Stimulated activated CD8-positive, alpha-beta memory T cell treated with anti-CD3 and anti-CD28 coated beads, Interleukin-15, amount 100 ng/mL, for 48 hours (primary cell): ENCODE results near the gene SLC35A1.

Source experiments
- DNase-seq, 2 donors: peaks; one replicate each; pipeline ENCODE4 v3.0.0-alpha.2; 2020; ENCODE audit warnings: low read depth in 2 of 2

Gene SLC35A1

DNA sequence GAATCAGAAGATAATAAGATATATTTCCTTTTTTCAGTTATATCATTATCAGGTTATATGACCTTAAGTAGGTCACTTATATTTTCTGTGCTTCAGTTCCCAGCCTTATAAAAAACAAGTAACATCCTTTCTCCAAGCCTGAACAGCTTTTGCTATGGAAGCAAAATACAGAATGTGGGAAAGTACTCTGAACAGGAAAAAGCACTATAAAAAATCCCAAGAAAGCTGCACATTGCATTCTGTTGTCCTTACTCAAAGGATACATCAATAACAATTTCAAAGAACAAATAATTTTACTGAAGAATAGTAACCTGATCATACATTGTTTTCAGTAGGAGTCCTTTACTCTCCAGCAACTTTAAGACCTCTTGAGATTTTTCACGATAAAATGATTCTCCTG, 56.4 kb downstream of the SLC35A1 start:
- no peak for DNase-seq

DNA sequence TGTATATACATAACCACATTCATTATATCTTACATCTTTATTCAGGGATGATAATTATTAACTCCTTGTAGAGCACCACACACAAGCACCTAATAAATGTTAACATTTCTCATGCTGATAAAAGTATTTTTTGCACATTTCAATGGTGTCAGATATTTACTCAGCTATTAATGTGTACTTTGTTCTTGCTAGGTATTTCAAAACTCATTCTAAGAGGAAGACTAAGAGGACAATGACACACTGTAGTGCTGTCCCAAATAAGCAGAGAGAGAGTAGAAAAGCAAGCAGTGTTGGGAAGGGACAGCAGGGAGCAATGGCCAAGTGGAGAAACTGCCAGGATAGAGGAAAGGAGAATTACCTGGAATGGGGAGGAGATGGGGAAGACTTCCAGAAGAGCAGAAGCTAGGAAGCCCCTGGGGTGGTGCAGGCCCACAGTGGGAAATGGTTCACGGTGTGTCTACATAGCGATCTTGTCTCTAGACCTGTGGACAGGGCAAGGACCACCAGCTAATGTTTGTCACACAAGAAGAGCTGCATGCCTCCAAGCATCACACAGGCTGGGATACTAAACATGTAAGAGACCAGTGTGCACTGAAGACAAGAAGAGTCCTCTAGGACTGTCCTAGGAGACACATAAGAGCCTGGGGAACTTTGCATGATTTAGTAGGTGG, 61.7 kb downstream of the SLC35A1 start:
- no peak for DNase-seq

DNA sequence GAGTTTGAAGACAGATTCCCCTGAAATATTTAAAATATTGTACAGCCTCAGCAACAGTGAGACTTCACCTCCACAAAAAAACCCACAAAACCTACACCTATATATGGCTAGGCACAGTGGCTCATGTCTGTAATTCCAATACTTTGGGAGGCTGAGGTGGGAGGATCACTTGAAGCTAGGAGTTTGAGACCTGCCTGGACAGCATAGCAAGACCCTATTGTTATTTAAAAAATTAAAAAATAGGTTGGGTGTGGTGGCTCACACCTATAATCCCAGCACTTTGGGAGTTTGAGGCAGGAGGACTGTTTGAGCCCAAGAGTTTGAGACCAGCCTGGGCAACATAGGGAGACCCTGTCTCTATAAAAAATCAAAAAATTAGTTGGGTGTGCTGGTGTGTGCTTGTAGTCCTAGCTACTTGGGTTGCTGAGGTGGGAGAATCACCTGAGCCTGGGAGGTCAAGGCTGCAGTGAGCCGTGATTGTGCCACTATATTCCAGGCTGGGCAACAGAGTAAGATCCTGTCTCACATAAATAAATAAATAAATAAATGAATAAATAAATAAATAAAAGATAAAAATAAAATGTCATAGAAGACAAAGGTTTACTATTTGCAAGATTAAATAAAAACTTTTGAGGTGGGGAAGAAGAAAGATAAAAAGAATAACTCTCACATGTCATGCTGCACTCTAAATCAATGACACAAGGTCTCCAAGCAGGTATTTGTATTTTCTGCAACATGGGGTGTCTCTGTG, 65.9 kb downstream of the SLC35A1 start:
- no peak for DNase-seq

DNA sequence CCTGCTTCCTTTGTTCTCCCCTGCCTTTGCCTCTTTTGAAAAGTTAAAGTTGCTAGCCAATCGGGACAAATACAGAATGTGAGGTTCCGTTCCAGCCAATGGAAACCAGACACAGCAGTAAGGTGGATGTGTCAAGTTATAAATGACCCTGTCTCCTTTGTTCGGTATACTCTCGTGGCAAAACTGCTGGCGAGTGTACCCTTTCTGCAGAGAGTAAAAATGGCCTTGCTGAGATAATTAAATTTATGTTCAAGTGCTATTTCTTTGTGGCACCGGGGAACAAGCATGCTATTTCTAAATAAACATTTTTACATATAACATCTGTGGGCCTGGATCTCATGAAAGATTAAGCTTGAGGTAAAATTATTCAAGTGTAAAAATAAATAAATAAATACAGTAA, 66.8 kb downstream of the SLC35A1 start:
- no peak for DNase-seq

DNA sequence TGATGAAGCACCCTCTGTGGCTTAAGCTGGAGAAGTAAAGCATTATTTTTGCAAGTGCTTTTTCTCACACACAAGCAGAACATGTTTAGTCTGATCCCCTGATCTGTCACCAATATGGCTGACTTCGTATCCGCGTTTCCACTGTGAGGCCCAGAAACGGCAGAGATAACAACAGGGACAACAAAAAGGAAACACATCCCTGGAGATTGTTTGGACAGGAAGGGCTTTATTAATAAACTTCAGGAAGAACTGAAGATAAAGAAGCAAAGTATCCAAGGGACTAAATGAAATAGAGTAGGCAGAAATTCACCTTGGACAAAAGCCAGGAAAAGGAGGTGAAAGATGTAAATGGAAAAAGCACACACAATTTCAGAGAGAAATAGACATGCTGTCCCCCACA, 67.8 kb downstream of the SLC35A1 start:
- DNase-seq: no peak

DNA sequence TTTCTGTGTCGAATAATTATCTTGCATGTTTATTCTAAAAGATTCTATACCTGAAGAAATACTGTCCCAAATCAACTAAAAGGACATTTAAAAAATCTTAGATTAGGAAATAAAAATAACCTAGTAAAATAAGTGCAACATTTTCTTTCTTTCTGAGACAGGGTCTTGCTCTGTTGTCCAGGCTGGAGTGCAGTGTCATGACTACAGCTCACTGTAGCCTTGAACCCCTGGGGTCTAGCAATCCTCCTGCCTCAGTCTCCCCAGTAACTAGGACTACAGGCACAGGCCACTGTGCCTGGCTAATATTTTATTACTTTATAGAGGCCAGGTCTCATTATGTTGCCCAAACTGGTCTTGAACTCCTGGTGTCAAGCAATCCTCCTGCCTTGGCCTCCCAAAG, 68.3 kb downstream of the SLC35A1 start:
- DNase-seq: no peak

DNA sequence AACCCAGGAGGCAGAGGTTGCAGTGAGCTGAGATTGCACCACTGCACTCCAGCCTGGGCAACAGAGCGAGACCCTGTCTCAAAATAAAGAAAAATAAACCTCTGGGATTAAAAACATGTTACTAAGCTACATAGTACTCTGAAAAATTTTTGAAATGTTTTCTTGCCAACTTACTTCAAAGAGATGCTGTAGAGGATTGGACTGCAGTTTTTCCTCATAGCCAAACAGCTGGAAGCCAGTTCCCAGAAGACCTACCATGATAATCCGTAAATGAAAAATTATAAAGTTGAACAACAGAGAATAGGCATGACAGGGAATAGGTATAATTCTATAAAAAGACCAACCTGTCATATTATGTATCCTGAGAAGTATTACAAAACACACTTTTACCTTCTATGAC, 69.0 kb downstream of the SLC35A1 start:
- DNase-seq: no peak

DNA sequence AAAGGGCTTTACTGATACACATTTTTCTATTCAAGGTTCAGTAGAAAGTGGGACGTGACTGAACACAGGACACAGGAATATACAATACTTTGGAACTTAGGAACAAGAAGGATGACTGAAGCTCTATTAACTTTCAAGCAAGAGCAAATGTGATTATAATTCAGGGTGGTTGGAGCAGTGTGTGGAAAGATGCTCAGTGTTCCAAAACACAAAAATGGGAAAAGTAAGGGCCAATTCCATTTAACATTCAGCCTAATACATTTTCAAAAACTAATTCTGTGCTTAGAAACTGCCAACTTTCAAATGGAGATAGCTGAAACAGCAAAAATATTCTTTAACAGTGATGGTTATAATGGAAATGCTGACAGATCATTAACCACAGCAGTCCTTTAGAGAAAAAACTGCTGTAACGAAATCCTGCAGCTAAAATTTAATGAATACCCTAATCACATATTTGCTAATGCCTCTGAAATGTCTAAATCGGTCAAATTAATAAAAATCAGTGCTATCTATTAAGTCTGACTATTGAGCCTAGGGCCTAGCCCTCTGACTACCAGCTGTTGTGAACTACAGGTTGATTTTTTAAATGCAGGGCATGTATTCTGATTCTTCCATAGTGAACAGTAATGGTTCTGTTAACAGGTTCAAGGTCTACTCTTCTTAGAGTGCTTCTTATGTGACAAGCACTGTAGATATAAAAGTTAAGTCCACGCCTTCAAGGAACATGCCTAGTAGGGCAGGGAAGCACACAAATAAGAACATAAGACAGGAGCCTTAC, 71.1 kb downstream of the SLC35A1 start:
- DNase-seq: no peak

DNA sequence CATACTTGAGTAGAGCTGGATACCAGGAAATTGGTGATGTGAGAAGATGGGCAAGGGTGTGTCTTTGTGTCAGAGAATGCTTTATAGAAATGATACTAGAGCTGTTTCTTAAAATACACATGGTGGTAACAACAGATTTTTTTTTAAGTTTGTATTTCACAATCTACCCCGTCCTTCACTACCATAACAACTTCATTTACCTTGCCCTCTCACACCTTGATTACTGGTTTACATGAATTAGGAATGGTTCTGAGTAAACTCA, 71.6 kb downstream of the SLC35A1 start:
- no peak for DNase-seq

DNA sequence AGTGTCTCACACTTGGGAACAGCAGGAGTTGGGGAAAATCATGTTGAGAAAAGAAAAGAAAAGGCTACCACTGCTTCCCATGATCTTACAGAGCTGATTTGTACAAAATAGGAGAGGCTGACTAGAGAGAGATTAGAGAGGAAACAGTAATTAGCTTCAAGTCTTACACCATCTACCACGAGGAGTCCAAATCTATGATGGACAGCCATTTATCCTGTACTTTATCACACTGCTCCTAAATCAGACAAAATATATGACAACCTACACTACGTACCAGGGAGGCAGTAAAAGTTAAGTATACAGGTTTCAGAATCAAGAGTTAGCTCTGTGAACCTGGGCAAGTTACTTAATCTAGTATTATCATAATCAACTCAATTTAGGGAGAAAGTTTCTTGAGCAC, 79.0 kb downstream of the SLC35A1 start:
- no peak for DNase-seq

DNA sequence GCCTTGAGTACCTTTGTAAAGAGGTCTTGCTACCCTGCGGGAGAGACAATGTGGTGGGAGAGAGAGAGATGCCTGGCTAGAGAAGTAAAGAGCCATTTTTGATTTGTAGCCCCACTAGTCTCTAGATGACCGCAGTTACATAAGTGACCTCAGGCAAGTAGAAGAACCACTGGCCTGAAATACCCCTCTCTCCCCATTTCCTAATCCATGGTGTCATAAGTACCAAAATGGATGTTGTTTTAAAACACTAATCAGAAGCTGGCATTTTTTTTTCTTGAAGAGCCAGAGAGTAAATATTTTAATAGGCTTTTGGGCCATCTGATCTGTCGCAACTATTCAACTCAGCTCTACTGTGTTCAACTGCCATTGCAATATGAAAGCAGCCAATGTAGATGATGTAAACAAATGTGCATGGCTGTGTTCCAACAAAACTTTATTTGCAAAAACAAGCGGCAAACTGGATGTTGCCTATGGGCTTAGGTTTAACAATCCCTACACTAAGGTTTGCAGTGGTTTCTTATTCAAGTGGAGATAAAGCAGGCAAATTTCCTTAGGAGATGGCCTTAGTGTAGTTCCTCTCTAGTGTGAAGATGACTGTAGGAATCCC, 80.5 kb downstream of the SLC35A1 start:
- no peak for DNase-seq

DNA sequence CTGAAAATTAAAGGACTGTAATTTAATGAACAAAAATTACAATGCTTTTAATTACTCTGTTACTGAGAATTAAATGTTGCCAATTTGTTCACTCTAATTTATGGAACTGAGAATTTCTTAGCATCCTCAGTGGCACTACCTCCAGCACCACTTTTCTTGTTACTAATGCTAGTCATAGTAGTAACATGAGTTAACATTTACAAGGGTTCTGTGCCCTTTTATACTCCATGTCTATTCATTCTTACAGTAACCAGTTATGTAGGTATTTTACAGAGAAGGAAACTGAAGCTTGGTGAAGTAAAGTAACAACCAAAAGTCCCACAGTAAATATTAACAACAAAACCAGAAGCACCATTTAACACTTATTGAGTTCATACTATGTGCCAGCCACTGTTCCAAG, 82.7 kb downstream of the SLC35A1 start:
- DNase-seq: no peak

DNA sequence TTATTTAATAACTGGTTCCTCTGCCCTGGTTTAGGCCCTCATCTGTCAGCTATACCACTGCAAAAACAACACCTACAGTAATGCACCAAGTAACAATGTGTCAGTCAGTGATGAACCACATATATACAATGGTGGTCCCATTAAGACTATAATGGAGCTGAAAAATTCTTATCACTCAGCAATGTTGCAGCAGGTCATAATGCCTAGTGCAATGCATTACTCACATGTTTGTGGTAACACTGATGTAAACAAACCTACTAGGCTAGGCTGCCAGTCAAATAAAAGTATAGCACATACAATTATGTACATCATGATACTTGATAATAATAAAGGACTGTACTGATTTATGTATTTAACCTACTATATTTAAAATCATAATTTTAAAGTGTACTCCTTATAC, 85.7 kb downstream of the SLC35A1 start:
- DNase-seq: no peak

DNA sequence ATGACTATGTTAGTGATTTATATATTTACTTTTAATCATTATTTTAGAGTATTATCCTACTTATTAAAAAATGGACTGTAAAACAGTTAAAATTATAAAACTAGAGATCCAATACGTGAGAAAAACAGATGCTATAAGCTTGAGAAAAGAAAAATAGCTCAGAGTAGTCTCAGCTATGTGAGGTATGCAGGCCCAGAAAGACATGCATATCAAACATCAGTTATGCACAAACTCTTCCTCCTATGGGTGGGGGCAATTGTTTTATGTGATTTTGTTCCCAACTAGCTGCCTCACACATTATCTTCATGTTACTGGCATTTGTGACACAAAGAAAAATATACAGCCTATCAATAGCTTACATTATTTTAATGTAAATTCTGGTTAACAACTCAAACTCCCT, 88.2 kb downstream of the SLC35A1 start:
- DNase-seq: no peak
